Hepatocyte (in vitro differentiated cells): ENCODE measurements around the gene GAL3ST2. TPM values are rescaled to one million over a fixed set of nuclear protein-coding genes. Genes with fewer than 3 reads are reported as not detected.

ENCODE experiments used
- DNase-seq: peaks from one replicate; pipeline ENCODE4 v3.0.0-alpha.2; 2016; ENCODE audit warnings: low spot score
- H2AFZ ChIP-seq: fragments of 200-600 bp; sonication (generic); 2 replicates; pipeline ENCODE4 v1.6.0; 2016; ENCODE audit warnings: antibody characterized with exemption, mild to moderate bottlenecking
- H3K27ac ChIP-seq: fragments of 200-600 bp; sonication (generic); 2 replicates; pipeline ENCODE4 v1.5.1; 2016; ENCODE audit warnings: mild to moderate bottlenecking
- H3K27me3 ChIP-seq: fragments of 200-600 bp; sonication (generic); 2 replicates; pipeline ENCODE4 v1.6.1; 2016
- H3K36me3 ChIP-seq: fragments of 200-600 bp; sonication (generic); replicated peaks from 2 replicates; pipeline ENCODE4 v1.5.1; 2016; ENCODE audit warnings: low read depth; ENCODE audit not compliant: insufficient read depth
- H3K4me1 ChIP-seq: fragments of 200-600 bp; sonication (generic); 2 replicates; pipeline ENCODE4 v1.5.1; 2016; ENCODE audit warnings: mild to moderate bottlenecking, moderate library complexity; ENCODE audit not compliant: insufficient read depth
- H3K4me2 ChIP-seq: fragments of 200-600 bp; sonication (generic); 2 replicates; pipeline ENCODE4 v1.6.0; 2016
- H3K4me3 ChIP-seq: fragments of 200-600 bp; sonication (generic); 2 replicates; pipeline ENCODE4 v1.5.1; 2016; ENCODE audit warnings: mild to moderate bottlenecking
- H3K79me2 ChIP-seq: fragments of 200-600 bp; sonication (generic); 2 replicates; pipeline ENCODE4 v1.6.0; 2017; ENCODE audit warnings: mild to moderate bottlenecking
- H3K9me2 ChIP-seq: fragments of 200-600 bp; sonication (generic); replicated peaks from 2 replicates; pipeline ENCODE4 v1.6.0; 2017; ENCODE audit warnings: mild to moderate bottlenecking; ENCODE audit not compliant: insufficient read depth
- H3K9me3 ChIP-seq: fragments of 200-600 bp; sonication (generic); 2 replicates; pipeline ENCODE4 v1.5.1; 2016; ENCODE audit warnings: low read depth, mild to moderate bottlenecking
- H4K20me1 ChIP-seq: fragments of 200-600 bp; sonication (generic); 2 replicates; pipeline ENCODE4 v1.6.0; 2016; ENCODE audit warnings: mild to moderate bottlenecking; ENCODE audit not compliant: insufficient read depth, poor library complexity, severe bottlenecking
- EZH2 ChIP-seq: fragments of 200-600 bp; sonication (generic); IDR thresholded peaks from 2 replicates; pipeline ENCODE4 v1.6.1; 2016; ENCODE audit warnings: antibody characterized with exemption, mild to moderate bottlenecking, borderline replicate concordance
- EZH2phosphoT487 ChIP-seq: fragments of 200-600 bp; sonication (generic); IDR thresholded peaks from one replicate; pipeline ENCODE4 v1.6.1; 2018; ENCODE audit warnings: antibody characterized with exemption, mild to moderate bottlenecking, low read depth, moderate library complexity; ENCODE audit not compliant: unreplicated experiment, severe bottlenecking
- WGBS: methylation state at CpG from one replicate; pipeline ENCODE4 v1.1.6; 2016; ENCODE audit warnings: low lambda C conversion rate; ENCODE audit errors: missing lambda C conversion rate; 5-methylcytosine and 5-hydroxymethylcytosine counted together
- polyA plus RNA-seq: library from polyadenylated mRNA; unstranded; fragments of >200 nt; fragmentation: Nextera tagmentation; extraction: Ambion mirVana; gene quantifications from 2 replicates; pipeline ENCODE4 v1.2.1, GENCODE V29; 2016
- total RNA-seq: library from RNA; depleted of rRNA; stranded (reverse); fragments of >200 nt; gene quantifications from 2 replicates; pipeline ENCODE4 v1.2.3, GENCODE V29; 2014
- TF ChIP-seq, protein P1 (sequence below): fragments of 200-600 bp; sonication (generic); IDR thresholded peaks from 2 replicates; pipeline ENCODE4 v1.5.1; 2016; ENCODE audit warnings: antibody characterized with exemption, mild to moderate bottlenecking; ENCODE audit not compliant: poor library complexity

The GAL3ST2 gene
- total and polyA plus RNA-seq, 2 experiments from 2014 or later = 0.53 TPM; not detected in 1

DNA sequence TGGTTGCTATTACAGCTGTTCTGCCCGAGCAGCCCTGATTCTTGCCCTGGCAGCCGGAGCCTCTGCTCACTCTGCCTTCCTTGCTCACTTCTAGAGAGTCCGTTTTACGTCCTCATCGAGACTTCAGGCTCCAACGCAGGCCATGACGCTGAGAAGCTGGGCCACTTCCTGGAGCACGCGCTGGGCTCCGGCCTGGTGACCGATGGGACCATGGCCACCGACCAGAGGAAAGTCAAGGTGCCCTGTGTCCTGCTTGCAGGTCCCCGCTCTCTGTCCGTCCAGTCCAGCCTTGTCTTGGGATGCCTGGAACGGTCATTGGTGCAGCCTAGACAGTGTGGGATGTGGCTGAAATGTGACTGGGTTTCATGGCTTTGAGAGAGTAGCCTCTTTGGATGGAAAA lies 25.5 kb upstream of the GAL3ST2 start:
- Histone ChIP-seq H3K4me3 (no peak overlapping the region), H3K27me3 (no peaks in the 10 kb centered on the region), H3K36me3 (no peaks in the 10 kb centered on the region), H2AFZ (no peak overlapping the region), H3K4me2 (no peak overlapping the region), H3K79me2 (no peaks in the 10 kb centered on the region), H4K20me1 (no peaks in the 10 kb centered on the region), H3K9me3 (no peaks in the 10 kb centered on the region), H3K4me1 (no peaks in the 10 kb centered on the region), H3K27ac (no peak overlapping the region), H3K9me2 (no peaks in the 10 kb centered on the region)
- DNase-seq = no peak
- WGBS = 92% methylated on average over 15 of the region's 15 CpGs
- TF ChIP-seq, protein P1, sequence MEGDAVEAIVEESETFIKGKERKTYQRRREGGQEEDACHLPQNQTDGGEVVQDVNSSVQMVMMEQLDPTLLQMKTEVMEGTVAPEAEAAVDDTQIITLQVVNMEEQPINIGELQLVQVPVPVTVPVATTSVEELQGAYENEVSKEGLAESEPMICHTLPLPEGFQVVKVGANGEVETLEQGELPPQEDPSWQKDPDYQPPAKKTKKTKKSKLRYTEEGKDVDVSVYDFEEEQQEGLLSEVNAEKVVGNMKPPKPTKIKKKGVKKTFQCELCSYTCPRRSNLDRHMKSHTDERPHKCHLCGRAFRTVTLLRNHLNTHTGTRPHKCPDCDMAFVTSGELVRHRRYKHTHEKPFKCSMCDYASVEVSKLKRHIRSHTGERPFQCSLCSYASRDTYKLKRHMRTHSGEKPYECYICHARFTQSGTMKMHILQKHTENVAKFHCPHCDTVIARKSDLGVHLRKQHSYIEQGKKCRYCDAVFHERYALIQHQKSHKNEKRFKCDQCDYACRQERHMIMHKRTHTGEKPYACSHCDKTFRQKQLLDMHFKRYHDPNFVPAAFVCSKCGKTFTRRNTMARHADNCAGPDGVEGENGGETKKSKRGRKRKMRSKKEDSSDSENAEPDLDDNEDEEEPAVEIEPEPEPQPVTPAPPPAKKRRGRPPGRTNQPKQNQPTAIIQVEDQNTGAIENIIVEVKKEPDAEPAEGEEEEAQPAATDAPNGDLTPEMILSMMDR = no peak
- TF ChIP-seq EZH2 (no peak), EZH2phosphoT487 (no peak)

DNA sequence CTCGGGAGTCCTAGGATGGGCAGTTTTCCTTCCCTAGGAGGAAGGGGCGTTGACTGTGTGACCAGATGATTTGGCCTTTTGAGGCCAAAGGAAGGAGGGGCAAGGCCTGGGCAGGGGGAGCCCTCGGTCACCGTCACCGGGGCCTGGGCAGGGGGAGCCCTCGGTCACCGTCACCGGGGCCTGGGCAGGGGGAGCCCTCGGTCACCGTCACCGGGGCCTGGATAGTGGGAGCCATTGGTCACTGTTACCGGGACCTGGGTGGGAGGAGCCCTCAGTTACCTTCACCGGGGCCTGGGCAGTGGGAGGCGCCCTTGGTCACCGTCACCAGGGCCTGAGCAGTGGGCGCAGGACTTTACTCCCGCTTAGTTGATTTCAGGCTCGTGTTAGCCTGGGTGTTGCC lies 24.8 kb upstream of the GAL3ST2 start:
- H2AFZ ChIP-seq = no peak overlapping the region
- 93% methylated on average over 16 of the region's 18 CpGs for WGBS
- DNase-seq = no peak
- no peak overlapping the region for H3K27ac ChIP-seq
- H3K4me1 ChIP-seq = no peaks in the 10 kb centered on the region
- no peaks in the 10 kb centered on the region for H3K9me3 ChIP-seq
- H3K4me3 ChIP-seq = no peak overlapping the region
- no peak for TF ChIP-seq EZH2
- no peaks in the 10 kb centered on the region for H3K79me2 ChIP-seq
- H3K27me3 ChIP-seq = no peaks in the 10 kb centered on the region
- H3K36me3 ChIP-seq = no peaks in the 10 kb centered on the region
- no peaks in the 10 kb centered on the region for H3K9me2 ChIP-seq
- H4K20me1 ChIP-seq = no peaks in the 10 kb centered on the region
- H3K4me2 ChIP-seq = no peak overlapping the region

DNA sequence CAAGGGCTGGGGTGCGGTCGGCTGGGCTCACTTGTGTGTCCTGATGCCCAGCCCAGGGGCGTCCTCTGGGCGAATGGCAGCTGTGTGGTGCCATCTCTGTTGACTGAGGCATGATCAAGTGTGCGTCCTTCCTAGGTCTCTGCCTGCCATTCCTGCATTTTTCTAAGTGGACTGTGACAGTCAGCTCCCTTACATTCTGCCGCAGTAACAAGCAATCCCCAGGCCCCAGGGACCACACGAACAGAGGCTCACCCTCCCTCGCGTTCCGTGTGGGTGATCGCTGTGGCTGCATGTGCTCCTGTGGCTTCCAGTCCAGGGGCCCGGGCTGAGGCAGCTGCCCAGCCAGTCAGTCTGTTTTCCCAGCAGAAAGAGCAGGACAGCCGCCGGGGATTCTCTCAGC lies 24.4 kb upstream of the GAL3ST2 start:
- TF ChIP-seq EZH2phosphoT487 = no peak
- TF ChIP-seq EZH2 = no peak
- TF ChIP-seq, protein P1 = no peak

DNA sequence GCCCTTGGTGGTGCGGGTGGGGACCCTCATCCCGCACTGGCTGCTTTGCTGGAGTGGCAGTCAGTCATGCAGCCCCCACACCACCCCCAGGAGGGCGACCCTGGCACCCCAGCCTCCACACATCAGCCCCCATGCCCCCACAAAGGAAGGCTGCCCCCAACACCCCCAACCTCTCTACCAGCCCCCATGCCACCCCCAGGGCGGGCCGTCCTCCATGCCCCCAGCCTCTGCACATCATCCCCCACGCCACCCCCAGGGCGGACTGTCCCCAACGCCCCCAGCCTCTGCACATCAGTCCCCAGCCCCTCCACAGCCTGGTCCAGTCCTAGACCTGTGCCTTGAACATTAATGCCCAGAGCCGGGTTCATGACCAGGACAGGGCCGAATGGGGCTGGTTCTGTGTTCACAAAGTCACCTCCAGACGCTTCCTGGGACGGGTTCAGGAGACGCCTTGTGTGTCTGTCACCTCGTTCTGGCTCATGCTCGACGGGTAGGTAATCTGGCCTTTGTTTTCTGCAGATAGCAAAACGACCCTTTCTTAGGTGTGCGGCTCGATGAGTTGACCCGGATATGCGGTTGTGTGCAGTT lies 23.8 kb upstream of the GAL3ST2 start:
- Histone ChIP-seq H3K9me2 (no peaks in the 10 kb centered on the region), H2AFZ (no peak overlapping the region), H3K27me3 (no peaks in the 10 kb centered on the region), H3K4me3 (no peak overlapping the region), H4K20me1 (no peaks in the 10 kb centered on the region), H3K4me2 (no peak overlapping the region), H3K79me2 (no peaks in the 10 kb centered on the region), H3K27ac (no peak overlapping the region), H3K4me1 (no peaks in the 10 kb centered on the region), H3K36me3 (no peaks in the 10 kb centered on the region), H3K9me3 (no peaks in the 10 kb centered on the region)
- 88% methylated on average over 20 of the region's 21 CpGs for WGBS
- no peak for DNase-seq
- TF ChIP-seq, protein P1 = no peak
- TF ChIP-seq EZH2 (no peak), EZH2phosphoT487 (no peak)

More for the DNA sequence above, 24.4 kb upstream of the GAL3ST2 start:
- no peaks in the 10 kb centered on the region for H3K27me3 ChIP-seq
- no peaks in the 10 kb centered on the region for H4K20me1 ChIP-seq
- no peak overlapping the region for H2AFZ ChIP-seq
- H3K9me2 ChIP-seq = no peaks in the 10 kb centered on the region
- no peaks in the 10 kb centered on the region for H3K79me2 ChIP-seq
- H3K4me3 ChIP-seq = no peak overlapping the region
- no peaks in the 10 kb centered on the region for H3K9me3 ChIP-seq
- WGBS = 94% methylated on average over 14 of the region's 14 CpGs
- no peak for DNase-seq
- no peak overlapping the region for H3K27ac ChIP-seq
- no peaks in the 10 kb centered on the region for H3K36me3 ChIP-seq
- H3K4me2 ChIP-seq = no peak overlapping the region
- H3K4me1 ChIP-seq = no peaks in the 10 kb centered on the region
